WTC11 (cell line): ENCODE results near the gene BHLHE23. TPM values are rescaled to one million over a fixed set of nuclear protein-coding genes. Genes with fewer than 3 reads are reported as not detected.

ENCODE experiments used
- ATAC-seq: fragments of 200-7000 bp; cut with Tn5 transposase; 2 replicates; pipeline ENCODE4 v1.10.0; 2021; ENCODE audit warnings: mild to moderate bottlenecking, moderate library complexity
- CTCF ChIA-PET: fragments of 300-600 bp; sonication (Branson Sonifier 250); formaldehyde crosslinking; loops from one replicate; lab custom pipeline; 2021; ENCODE audit warnings: antibody characterized with exemption; lab: Charles Lee
- POLR2A ChIA-PET: fragments of 350-600 bp; sonication (Branson Sonifier 250); formaldehyde crosslinking; loops from one replicate; lab custom pipeline; 2021; ENCODE audit warnings: antibody characterized with exemption; lab: Charles Lee
- DNase-seq: peaks from one replicate; pipeline ENCODE4 v3.0.0; 2021; ENCODE audit warnings: low spot score
- H3K27ac Mint-ChIP-seq: 2 replicates; pipeline ENCODE4 v1.8.0; 2021; ENCODE audit warnings: mixed read lengths
- H3K27me3 Mint-ChIP-seq: 2 replicates; pipeline ENCODE4 v1.8.0; 2021; ENCODE audit warnings: low read depth, mild to moderate bottlenecking, moderate library complexity, mixed read lengths
- H3K36me3 Mint-ChIP-seq: 2 replicates; pipeline ENCODE4 v1.8.0; 2021; ENCODE audit warnings: mixed read lengths
- H3K4me1 Mint-ChIP-seq: 2 replicates; pipeline ENCODE4 v1.8.0; 2022; ENCODE audit warnings: mixed read lengths
- H3K4me3 Mint-ChIP-seq: 2 replicates; pipeline ENCODE4 v1.8.0; 2021; ENCODE audit warnings: mild to moderate bottlenecking, moderate library complexity, mixed read lengths
- H3K9me3 Mint-ChIP-seq: 2 replicates; pipeline ENCODE4 v1.8.0; 2021; ENCODE audit warnings: mixed read lengths
- CBFB ChIP-seq: sonication (generic); formaldehyde crosslinking; IDR thresholded peaks from 2 replicates; pipeline ENCODE4 v1.8.1; 2022; ENCODE audit warnings: mild to moderate bottlenecking, low read depth, missing genetic modification reagents
- E2F5 ChIP-seq: sonication (generic); formaldehyde crosslinking; IDR thresholded peaks from 2 replicates; pipeline ENCODE4 v1.8.1; 2022; ENCODE audit warnings: mild to moderate bottlenecking, moderate library complexity, missing genetic modification reagents
- ELF4 ChIP-seq: sonication (generic); formaldehyde crosslinking; IDR thresholded peaks from 2 replicates; pipeline ENCODE4 v1.8.1; 2022; ENCODE audit warnings: low read depth, mild to moderate bottlenecking, moderate library complexity, missing genetic modification reagents
- FOXP1 ChIP-seq: sonication (generic); formaldehyde crosslinking; IDR thresholded peaks from 2 replicates; pipeline ENCODE4 v1.8.0; 2022; ENCODE audit warnings: missing genetic modification reagents, mild to moderate bottlenecking, moderate library complexity, borderline replicate concordance
- FOXP4 ChIP-seq: sonication (generic); formaldehyde crosslinking; IDR thresholded peaks from 2 replicates; pipeline ENCODE4 v1.8.0; 2022; ENCODE audit warnings: mild to moderate bottlenecking, missing genetic modification reagents
- GRHL2 ChIP-seq: fragments of 250-450 bp; sonication (Bioruptor Pico); IDR thresholded peaks from 2 replicates; pipeline ENCODE4 v1.8.0; 2022; ENCODE audit warnings: mild to moderate bottlenecking, moderate library complexity; ENCODE audit not compliant: insufficient replicate concordance, severe bottlenecking
- NR2C2 ChIP-seq: sonication (generic); formaldehyde crosslinking; IDR thresholded peaks from 2 replicates; pipeline ENCODE4 v1.8.0; 2022; ENCODE audit warnings: mild to moderate bottlenecking, missing genetic modification reagents
- OVOL2 ChIP-seq: fragments of 250-450 bp; sonication (Bioruptor Pico); IDR thresholded peaks from 2 replicates; pipeline ENCODE4 v1.9.0; 2021; ENCODE audit warnings: mild to moderate bottlenecking, borderline replicate concordance
- PRRX2 ChIP-seq: fragments of 250-450 bp; sonication (Bioruptor Pico); IDR thresholded peaks from 2 replicates; pipeline ENCODE4 v1.8.0; 2021; ENCODE audit warnings: mild to moderate bottlenecking
- SMAD3 ChIP-seq: sonication (generic); formaldehyde crosslinking; IDR thresholded peaks from 2 replicates; pipeline ENCODE4 v1.8.0; 2022; ENCODE audit warnings: missing genetic modification reagents, mild to moderate bottlenecking, borderline replicate concordance
- TEAD1 ChIP-seq: sonication (generic); formaldehyde crosslinking; IDR thresholded peaks from 2 replicates; pipeline ENCODE4 v1.8.0; 2022; ENCODE audit warnings: mild to moderate bottlenecking, missing genetic modification reagents
- TEAD4 ChIP-seq: sonication (generic); formaldehyde crosslinking; IDR thresholded peaks from 2 replicates; pipeline ENCODE4 v1.8.0; 2022; ENCODE audit warnings: mild to moderate bottlenecking, missing genetic modification reagents
- ZMAT4 ChIP-seq: fragments of 250-450 bp; sonication (Bioruptor Pico); IDR thresholded peaks from 2 replicates; pipeline ENCODE4 v1.9.0; 2021; ENCODE audit warnings: mild to moderate bottlenecking
- total RNA-seq: library from RNA; stranded (reverse); gene quantifications from 3 replicates; pipeline ENCODE4 v1.2.3, GENCODE V29; 2021
- TF ChIP-seq, protein P1 (sequence below): fragments of 250-450 bp; sonication (Bioruptor Pico); IDR thresholded peaks from 2 replicates; pipeline ENCODE4 v1.9.0; 2021; ENCODE audit warnings: mild to moderate bottlenecking
- TF ChIP-seq, protein P2 (sequence below): sonication (generic); formaldehyde crosslinking; IDR thresholded peaks from 2 replicates; pipeline ENCODE4 v1.8.0; 2022; ENCODE audit warnings: missing genetic modification reagents
- TF ChIP-seq, protein P3 (sequence below): fragments of 250-450 bp; sonication (Bioruptor Pico); IDR thresholded peaks from 2 replicates; pipeline ENCODE4 v1.8.0; 2021; ENCODE audit warnings: mild to moderate bottlenecking
- TF ChIP-seq, protein P4 (sequence below): sonication (generic); formaldehyde crosslinking; IDR thresholded peaks from 2 replicates; pipeline ENCODE4 v1.8.0; 2023; ENCODE audit warnings: mild to moderate bottlenecking, missing genetic modification reagents
- TF ChIP-seq, protein P5 (sequence below): fragments of 250-450 bp; sonication (Bioruptor Pico); IDR thresholded peaks from 2 replicates; pipeline ENCODE4 v1.9.0; 2021; ENCODE audit warnings: moderate library complexity, mild to moderate bottlenecking, inconsistent platforms, borderline replicate concordance

Gene BHLHE23
- total RNA-seq, 1 experiment from 2014 or later, result 1.3 TPM

DNA sequence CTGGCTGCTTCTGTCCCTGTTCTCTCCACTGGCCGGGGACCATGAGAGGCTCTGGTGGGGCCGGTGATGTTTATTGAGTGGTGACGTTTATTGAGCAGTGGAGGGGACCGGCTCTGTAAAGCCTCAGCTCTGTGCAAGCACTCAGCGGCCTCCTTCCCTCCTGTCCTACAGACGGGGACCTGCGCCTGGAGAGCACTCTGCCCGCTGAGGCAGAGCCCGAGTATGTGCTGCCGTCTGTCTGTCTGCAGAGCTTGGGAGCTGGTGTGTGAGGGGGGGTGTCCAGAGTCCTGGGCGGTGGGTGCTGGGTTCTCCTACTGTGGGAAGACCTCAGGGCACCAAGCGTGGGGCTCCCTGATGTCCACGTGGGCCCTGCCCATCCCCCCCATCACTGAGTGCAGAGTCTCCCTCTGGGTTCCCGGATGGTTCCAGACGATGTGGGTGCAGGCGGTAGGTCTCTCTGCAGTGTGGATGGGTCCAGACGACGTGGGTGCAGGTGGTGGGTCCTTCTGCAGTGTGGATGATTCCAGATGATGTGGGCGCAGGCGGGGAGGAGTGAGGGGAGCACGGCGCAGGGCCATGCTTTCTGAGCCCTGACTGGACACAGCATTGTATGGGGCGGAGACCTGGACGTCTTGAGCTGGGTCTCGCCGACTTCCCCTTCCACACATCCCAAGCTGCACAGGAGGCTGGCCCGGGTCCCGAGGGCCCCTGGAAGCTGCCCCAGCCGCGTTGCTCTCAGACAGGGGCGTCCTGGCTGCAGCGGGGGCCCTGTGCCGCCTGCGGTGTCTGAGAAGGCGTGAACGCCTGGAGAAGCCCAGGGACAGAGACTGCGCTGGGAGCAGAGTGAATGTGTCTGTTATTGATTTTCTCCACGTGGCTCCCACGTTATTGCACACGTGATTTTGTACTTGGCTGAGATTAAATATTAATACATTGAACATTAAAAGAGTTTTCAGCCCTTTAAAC lies 14.9 kb upstream of the BHLHE23 start:
- POLR2A ChIA-PET, result no interaction called here
- ATAC-seq, result no peak
- Mint-ChIP-seq H3K9me3 (peaks cover 10% of the 10 kb centered on the region), H3K27ac (no peak overlapping the region), H3K4me1 (peaks cover under 1% of the 10 kb centered on the region; the same call in 1 of the 2 replicates), H3K4me3 (no peak overlapping the region), H3K36me3 (peaks cover 7% of the 10 kb centered on the region), H3K27me3 (peaks cover 3% of the 10 kb centered on the region)
- TF ChIP-seq ELF4 (no peak), OVOL2 (CRISPR knock-in tag) (no peak), TEAD4 (CRISPR knock-in tag) (no peak), PRRX2 (CRISPR knock-in tag) (no peak), ZMAT4 (no peak), CBFB (CRISPR knock-in tag) (no peak), FOXP4 (CRISPR knock-in tag) (no peak), GRHL2 (CRISPR knock-in tag) (no peak), FOXP1 (no peak), E2F5 (no peak), NR2C2 (no peak), SMAD3 (CRISPR knock-in tag) (no peak), TEAD1 (CRISPR knock-in tag) (no peak)
- TF ChIP-seq, protein P1, sequence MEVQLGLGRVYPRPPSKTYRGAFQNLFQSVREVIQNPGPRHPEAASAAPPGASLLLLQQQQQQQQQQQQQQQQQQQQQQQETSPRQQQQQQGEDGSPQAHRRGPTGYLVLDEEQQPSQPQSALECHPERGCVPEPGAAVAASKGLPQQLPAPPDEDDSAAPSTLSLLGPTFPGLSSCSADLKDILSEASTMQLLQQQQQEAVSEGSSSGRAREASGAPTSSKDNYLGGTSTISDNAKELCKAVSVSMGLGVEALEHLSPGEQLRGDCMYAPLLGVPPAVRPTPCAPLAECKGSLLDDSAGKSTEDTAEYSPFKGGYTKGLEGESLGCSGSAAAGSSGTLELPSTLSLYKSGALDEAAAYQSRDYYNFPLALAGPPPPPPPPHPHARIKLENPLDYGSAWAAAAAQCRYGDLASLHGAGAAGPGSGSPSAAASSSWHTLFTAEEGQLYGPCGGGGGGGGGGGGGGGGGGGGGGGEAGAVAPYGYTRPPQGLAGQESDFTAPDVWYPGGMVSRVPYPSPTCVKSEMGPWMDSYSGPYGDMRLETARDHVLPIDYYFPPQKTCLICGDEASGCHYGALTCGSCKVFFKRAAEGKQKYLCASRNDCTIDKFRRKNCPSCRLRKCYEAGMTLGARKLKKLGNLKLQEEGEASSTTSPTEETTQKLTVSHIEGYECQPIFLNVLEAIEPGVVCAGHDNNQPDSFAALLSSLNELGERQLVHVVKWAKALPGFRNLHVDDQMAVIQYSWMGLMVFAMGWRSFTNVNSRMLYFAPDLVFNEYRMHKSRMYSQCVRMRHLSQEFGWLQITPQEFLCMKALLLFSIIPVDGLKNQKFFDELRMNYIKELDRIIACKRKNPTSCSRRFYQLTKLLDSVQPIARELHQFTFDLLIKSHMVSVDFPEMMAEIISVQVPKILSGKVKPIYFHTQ (CRISPR knock-in tag), result no peak
- TF ChIP-seq, protein P2, sequence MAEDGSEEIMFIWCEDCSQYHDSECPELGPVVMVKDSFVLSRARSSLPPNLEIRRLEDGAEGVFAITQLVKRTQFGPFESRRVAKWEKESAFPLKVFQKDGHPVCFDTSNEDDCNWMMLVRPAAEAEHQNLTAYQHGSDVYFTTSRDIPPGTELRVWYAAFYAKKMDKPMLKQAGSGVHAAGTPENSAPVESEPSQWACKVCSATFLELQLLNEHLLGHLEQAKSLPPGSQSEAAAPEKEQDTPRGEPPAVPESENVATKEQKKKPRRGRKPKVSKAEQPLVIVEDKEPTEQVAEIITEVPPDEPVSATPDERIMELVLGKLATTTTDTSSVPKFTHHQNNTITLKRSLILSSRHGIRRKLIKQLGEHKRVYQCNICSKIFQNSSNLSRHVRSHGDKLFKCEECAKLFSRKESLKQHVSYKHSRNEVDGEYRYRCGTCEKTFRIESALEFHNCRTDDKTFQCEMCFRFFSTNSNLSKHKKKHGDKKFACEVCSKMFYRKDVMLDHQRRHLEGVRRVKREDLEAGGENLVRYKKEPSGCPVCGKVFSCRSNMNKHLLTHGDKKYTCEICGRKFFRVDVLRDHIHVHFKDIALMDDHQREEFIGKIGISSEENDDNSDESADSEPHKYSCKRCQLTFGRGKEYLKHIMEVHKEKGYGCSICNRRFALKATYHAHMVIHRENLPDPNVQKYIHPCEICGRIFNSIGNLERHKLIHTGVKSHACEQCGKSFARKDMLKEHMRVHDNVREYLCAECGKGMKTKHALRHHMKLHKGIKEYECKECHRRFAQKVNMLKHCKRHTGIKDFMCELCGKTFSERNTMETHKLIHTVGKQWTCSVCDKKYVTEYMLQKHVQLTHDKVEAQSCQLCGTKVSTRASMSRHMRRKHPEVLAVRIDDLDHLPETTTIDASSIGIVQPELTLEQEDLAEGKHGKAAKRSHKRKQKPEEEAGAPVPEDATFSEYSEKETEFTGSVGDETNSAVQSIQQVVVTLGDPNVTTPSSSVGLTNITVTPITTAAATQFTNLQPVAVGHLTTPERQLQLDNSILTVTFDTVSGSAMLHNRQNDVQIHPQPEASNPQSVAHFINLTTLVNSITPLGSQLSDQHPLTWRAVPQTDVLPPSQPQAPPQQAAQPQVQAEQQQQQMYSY (CRISPR knock-in tag), result no peak
- TF ChIP-seq, protein P3, sequence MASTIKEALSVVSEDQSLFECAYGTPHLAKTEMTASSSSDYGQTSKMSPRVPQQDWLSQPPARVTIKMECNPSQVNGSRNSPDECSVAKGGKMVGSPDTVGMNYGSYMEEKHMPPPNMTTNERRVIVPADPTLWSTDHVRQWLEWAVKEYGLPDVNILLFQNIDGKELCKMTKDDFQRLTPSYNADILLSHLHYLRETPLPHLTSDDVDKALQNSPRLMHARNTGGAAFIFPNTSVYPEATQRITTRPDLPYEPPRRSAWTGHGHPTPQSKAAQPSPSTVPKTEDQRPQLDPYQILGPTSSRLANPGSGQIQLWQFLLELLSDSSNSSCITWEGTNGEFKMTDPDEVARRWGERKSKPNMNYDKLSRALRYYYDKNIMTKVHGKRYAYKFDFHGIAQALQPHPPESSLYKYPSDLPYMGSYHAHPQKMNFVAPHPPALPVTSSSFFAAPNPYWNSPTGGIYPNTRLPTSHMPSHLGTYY (CRISPR knock-in tag), result no peak
- TF ChIP-seq, protein P4, sequence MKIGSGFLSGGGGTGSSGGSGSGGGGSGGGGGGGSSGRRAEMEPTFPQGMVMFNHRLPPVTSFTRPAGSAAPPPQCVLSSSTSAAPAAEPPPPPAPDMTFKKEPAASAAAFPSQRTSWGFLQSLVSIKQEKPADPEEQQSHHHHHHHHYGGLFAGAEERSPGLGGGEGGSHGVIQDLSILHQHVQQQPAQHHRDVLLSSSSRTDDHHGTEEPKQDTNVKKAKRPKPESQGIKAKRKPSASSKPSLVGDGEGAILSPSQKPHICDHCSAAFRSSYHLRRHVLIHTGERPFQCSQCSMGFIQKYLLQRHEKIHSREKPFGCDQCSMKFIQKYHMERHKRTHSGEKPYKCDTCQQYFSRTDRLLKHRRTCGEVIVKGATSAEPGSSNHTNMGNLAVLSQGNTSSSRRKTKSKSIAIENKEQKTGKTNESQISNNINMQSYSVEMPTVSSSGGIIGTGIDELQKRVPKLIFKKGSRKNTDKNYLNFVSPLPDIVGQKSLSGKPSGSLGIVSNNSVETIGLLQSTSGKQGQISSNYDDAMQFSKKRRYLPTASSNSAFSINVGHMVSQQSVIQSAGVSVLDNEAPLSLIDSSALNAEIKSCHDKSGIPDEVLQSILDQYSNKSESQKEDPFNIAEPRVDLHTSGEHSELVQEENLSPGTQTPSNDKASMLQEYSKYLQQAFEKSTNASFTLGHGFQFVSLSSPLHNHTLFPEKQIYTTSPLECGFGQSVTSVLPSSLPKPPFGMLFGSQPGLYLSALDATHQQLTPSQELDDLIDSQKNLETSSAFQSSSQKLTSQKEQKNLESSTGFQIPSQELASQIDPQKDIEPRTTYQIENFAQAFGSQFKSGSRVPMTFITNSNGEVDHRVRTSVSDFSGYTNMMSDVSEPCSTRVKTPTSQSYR (CRISPR knock-in tag), result no peak
- TF ChIP-seq, protein P5, sequence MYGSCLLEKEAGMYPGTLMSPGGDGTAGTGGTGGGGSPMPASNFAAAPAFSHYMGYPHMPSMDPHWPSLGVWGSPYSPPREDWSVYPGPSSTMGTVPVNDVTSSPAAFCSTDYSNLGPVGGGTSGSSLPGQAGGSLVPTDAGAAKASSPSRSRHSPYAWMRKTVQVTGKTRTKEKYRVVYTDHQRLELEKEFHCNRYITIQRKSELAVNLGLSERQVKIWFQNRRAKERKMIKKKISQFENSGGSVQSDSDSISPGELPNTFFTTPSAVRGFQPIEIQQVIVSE, result no peak
- CTCF ChIA-PET, result interaction anchor here (0.9 to 2.1 kb wide), 2 partner anchors 13 to 49 kb away, joined by 3 to 11 read pairs; no protein-coding TSS in a partner anchor
- peak; percentile 6 for DNase-seq
